HG02870 (cell line): ENCODE measurements around the gene TAS2R20.
"Not testable (repeated sequence)": the region's sequence is repeated elsewhere in the genome, so short reads cannot be mapped to it uniquely, and the experiment has no call there.

Experiments used
- ATAC-seq: cut with Tn5 transposase; IDR thresholded peaks from one replicate; pipeline ENCODE4 v1.9.1; 2021; ENCODE audit warnings: mild to moderate bottlenecking, moderate library complexity; ENCODE audit not compliant: unreplicated experiment

Gene TAS2R20

GRCh38 chr12:10998204-10998603 lies at the start of gene TAS2R20:
Gene TAS2R20 (minus strand): TSS chr12:10998304. CDS start chr12:10997875, 429 bp downstream.
- no peak for ATAC-seq

- ATAC-seq, result not testable (repeated sequence)
These were observed 43.3 kb upstream of the TAS2R20 start for GRCh38 chr12:11041366-11041765.

- ATAC-seq, result no peak
These were observed 42.1 kb upstream of the TAS2R20 start for GRCh38 chr12:11040162-11040561.

GRCh38 chr12:11039171-11039570 lies 41.1 kb upstream of the TAS2R20 start:
- no peak for ATAC-seq

GRCh38 chr12:11033959-11034358 lies 35.9 kb upstream of the TAS2R20 start:
- ATAC-seq, result not testable (repeated sequence)

- no peak for ATAC-seq
These were observed 33.2 kb upstream of the TAS2R20 start, which contains the start of gene TAS2R31 for GRCh38 chr12:11031307-11031706. Gene TAS2R31 (minus strand): TSS chr12:11031407. CDS start chr12:11031335, 72 bp downstream.

GRCh38 chr12:11026118-11026517 lies 28.0 kb upstream of the TAS2R20 start:
- no peak for ATAC-seq

- no peak for ATAC-seq
These were observed 25.3 kb upstream of the TAS2R20 start for GRCh38 chr12:11023387-11023786.

- ATAC-seq, result no peak
These were observed 24.4 kb upstream of the TAS2R20 start, which contains the start of gene TAS2R19 for GRCh38 chr12:11022520-11022919. Gene TAS2R19 (minus strand): TSS chr12:11022620. CDS start chr12:11022571, 49 bp downstream.

- no peak for ATAC-seq
These were observed 18.8 kb upstream of the TAS2R20 start for GRCh38 chr12:11016937-11017336.

- no peak for ATAC-seq
These were observed 17.8 kb upstream of the TAS2R20 start for GRCh38 chr12:11015775-11016430.

- no peak for ATAC-seq
These were observed 16.1 kb upstream of the TAS2R20 start for GRCh38 chr12:11014234-11014633.

GRCh38 chr12:11007608-11008007 lies 9.5 kb upstream of the TAS2R20 start:
- no peak for ATAC-seq

- no peak for ATAC-seq
These were observed 3.8 kb downstream of the TAS2R20 start for GRCh38 chr12:10994307-10994706.

GRCh38 chr12:10989107-10989506 lies 9.0 kb downstream of the TAS2R20 start:
- ATAC-seq, result no peak

- no peak for ATAC-seq
These were observed 11.3 kb downstream of the TAS2R20 start, which contains the start of gene TAS2R50 for GRCh38 chr12:10986812-10987211. Gene TAS2R50 (minus strand): TSS chr12:10986912. CDS start chr12:10986860, 52 bp downstream.

GRCh38 chr12:10982244-10982643 lies 15.9 kb downstream of the TAS2R20 start:
- no peak for ATAC-seq

- no peak for ATAC-seq
These were observed 23.1 kb downstream of the TAS2R20 start for GRCh38 chr12:10974965-10975364.

- ATAC-seq, result no peak
These were observed 29.2 kb downstream of the TAS2R20 start for GRCh38 chr12:10968765-10969456.

GRCh38 chr12:10967409-10967808 lies 30.7 kb downstream of the TAS2R20 start:
- no peak for ATAC-seq

- ATAC-seq, result no peak
These were observed 31.8 kb downstream of the TAS2R20 start for GRCh38 chr12:10966314-10966713.

- no peak for ATAC-seq
These were observed 32.6 kb downstream of the TAS2R20 start for GRCh38 chr12:10965476-10965875.
